HG02798 (cell line): Measurements from ENCODE around the gene PRKAG2.

Experiments used
- ATAC-seq: cut with Tn5 transposase; IDR thresholded peaks from one replicate; pipeline ENCODE4 v1.9.1; 2021; ENCODE audit warnings: mild to moderate bottlenecking; ENCODE audit not compliant: unreplicated experiment, poor library complexity

PRKAG2 gene

DNA sequence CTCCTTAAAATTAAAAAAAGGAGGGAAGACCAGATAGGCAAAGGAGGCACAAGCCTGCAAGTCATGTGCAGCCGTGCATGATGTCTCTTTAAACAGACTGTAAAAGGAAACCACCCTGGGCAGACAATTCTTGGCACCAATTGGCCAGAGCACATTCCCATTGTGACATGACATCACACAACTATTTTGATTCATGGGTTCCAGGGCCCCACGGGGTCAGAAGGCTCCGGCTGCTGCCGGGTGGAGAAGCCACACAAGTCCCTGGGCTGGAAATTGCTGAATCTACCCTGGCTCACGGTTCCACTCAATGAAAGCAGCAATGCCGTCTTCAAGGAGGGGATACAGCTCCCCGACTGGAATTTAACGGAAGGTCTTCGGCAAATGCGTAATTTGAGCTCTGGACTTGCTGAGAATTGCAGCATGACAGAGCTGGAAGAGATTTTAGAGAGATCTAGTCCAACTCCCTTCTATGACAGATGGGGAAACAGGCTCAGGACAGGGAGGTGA is 140.5 kb downstream of the PRKAG2 start:
- no peak for ATAC-seq

DNA sequence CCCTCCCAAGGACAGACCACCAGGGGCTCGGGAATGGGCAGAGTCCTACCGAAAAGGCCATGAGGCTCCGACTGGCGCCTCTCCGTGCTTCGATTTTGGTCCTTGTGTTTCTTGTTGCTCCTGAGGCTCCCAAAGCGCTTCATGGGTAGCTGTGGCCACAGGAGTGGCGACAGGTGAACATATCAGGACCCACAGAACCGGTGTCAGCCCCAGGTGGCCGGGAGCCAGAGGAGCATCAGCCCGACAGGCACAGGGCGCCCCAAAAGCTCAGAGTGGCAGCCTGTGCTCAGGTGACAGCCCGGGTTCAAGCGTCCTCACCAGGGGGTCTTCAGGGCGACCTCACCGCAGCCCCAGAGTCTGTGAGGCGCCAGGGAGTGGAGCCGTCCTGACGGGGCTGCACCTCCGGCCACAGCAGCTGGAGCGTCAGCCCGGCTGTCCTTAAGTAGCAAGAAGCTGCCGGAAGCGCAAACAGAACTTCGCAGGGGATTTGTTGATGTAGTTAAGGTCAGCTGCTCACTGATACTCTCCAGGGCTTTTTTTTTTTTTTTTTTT is 141.0 kb downstream of the PRKAG2 start:
- ATAC-seq, result no peak

DNA sequence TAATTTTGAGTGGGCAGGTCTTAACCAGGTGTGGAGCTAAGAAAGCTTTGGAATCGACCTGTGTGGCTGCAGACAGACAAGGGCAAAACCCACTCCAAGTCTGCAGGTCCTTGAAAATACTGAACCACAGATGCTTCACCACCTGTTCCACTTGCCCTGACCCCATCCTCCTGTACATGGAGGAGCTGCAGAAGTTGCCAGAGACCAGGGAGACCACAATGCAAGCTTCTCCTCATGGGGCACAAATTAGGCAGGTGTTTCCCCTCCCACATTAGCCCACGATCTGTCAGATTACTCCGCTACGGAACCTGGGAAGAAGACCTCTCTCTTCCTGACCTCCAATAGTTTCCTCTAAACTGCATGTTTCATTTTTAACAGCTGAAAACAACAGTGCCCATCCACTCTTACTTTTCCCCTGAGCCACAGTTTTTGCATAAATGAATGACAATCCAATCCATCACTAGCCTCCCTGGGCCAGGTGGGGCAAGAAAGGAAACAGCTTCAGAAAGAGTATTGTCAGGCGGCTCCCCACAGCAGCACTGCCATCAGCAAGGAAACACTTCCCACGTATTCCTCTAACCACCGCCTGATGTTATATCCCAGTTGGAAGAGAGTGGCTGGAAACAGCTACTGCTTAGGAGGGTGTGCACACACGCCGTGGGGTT is 141.6 kb downstream of the PRKAG2 start:
- ATAC-seq, result no peak

DNA sequence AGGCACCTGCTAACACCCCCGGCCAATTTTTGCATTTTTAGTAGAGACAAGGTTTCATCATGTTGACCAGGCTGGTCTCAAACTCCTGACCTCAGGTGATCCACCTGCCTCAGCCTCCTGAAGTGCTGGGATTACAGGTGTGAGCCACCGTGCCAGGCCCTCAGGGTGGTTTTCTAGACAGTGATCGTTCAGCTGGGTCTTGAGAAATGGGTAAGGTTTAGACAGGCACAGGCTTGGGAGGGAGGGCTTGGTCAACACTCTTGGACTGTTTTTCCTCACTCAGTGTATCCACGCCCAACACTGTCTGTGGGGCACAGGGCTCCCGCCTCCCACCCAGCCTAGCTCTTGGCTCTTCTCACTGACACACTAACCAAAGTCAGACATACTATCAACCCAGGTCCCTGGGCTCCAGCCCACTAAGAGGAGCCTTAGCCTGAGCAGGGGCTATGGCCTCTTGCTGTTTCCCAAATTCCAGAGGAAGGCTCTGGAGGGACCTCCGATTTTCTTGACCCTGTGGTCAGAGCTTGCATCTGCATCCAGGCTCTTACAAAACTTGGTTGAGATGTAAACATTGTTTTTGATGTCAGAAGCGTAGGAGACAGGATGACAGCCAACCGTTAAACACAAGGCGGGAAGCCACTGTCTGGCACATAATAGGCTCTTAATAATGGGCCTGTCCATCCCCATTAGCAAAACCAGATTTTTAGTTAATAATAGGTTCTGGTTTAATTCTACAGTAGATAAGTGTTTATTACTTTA is 143.9 kb downstream of the PRKAG2 start:
- ATAC-seq, result no peak

DNA sequence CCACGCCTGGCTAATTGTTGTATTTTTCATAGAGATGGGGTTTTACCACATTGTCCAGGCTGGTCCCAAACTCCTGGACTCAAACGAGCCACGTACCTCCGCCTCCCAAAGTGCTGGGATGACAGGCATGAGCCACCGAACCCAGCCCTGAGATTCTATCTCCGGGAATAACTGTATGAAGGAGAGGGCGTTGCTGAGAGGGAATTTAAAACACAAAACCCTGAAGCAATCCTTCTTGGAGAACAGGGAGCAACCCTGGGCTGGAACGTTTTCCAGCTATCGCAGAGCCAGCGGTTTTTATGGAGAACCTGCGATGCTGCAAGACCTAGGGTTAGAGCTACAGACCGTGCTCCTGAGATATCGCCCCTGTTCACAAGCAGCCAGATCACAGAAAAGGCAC is 144.6 kb downstream of the PRKAG2 start:
- ATAC-seq, result no peak

DNA sequence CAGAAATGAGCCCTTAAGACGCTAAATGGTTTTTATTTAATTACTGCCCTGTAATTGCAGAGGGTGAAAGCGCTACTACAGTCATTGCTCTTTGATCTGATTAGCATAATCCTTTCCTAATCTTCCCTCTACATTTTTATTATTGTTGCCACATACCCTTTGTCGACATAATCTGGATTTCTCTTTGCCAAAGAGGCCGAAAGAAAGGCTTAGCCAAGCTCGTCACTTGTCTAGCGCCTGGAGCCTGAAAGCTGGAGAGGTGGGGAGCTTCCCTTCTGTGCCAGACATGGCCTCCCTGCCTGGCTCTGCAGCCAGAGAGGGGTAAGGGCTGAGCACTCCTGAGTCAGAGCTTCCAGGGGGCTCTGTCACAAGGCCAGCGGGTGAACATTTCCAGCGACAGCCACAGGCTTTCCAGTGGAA is 145.9 kb downstream of the PRKAG2 start:
- no peak for ATAC-seq

DNA sequence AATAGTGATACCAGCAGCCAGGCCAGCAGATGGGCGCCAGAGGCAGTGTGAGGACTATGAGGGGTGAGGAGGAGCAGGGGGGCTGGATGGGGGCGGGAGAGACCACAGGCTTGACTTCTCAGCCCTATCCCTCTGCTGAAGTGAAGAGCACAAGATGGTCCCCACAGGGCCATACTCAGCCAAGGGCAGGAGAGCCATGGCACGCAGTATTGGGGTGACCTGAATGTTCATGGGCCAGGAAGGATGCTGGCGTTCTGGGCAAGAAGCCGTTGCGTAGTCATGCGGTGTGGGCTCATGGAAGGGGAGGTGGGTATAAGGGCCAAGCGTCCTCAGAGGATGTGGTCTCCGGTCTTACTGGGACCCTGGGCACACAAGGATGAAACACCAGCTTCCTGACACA is 146.3 kb downstream of the PRKAG2 start:
- no peak for ATAC-seq

DNA sequence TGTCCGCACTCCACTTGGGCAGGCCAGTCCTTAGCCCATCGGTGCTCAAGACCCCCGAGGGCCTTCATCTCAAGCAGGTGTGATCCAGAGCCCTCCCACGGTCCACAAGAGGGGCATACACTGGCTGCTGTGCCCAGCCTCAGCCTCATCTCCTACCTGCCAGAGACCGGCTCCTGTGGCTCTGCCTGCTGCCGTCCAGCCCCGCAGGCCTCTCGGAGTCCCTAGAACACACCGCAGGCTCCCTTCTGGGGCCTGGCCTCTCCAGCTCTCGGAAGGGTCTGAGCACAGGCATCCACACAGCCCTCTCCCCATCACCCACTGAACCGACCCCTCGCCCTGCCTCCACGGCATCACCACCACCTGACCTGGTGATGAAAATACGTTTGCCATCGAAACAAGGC is 147.4 kb downstream of the PRKAG2 start:
- ATAC-seq, result no peak

DNA sequence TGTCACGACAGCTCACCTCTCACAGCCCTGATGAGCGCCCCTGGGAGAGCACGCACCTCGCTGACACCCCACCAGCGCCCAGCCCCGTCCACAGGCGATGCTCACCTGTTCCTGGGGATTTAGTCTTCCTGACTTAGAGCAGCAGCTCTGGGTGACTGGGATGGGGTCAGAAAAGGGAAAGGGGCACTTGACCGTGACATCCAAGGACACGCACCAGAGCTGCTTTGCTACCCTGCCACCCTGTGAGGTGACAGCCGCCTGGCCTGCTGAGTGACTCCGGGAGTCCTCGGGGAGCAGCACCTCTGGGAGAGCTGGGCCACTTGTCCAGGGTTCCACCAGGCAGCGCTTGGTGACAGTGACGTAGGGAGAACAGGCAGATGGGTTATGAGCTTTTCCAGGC is 148.2 kb downstream of the PRKAG2 start:
- no peak for ATAC-seq

DNA sequence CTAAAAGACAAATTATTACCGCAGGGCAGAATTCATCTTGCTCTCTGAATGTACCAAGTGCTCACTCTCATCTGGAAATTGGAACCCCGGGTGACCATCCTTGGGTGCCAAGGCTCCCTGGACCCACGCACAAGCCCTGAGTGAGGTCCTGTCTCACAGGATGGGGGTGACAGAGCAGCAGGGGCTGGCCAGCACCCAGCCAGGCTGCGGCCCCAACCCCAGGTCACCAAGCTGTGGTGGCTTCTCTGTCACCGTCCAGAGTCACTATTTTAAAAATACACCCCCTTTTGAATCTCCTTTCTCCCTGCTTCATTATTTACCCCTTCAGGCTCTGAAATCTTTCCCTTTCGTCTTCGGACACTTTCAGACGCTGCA is 148.6 kb downstream of the PRKAG2 start:
- ATAC-seq, result no peak

DNA sequence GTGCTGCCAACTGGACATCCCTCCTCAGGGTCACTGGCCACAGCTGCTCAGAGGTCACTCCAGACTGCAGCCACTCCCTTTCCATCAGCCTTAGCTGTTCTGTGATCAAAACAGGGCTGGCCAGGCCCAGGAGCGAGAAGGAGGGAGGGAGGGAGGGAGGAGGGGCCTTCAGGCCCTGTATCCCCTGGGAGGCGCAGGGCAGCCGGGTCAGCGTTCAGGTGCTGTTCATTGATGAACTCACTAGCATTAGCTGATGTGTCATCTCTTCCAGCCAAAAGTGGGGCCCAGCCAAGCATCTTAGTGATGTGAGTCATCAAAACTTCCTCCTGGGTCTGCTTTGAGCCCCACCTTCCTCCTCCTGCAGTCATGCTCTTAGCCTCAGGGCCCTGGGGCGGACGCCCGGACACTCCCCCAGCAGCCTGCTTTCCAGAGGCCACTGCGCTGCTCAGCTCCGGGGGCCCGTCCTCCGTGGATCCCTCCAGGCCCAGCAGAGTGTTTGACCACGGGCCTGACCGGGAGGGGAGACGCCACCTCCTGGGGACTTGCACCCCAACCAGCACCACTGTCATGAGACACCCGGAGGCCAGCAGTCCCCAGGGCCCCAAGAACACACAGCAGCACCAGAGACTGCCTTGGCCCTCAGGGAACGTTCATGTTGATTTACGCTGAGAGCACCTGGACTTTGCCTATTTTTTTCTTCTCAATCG is 149.2 kb downstream of the PRKAG2 start:
- ATAC-seq, result peak; percentile 57

DNA sequence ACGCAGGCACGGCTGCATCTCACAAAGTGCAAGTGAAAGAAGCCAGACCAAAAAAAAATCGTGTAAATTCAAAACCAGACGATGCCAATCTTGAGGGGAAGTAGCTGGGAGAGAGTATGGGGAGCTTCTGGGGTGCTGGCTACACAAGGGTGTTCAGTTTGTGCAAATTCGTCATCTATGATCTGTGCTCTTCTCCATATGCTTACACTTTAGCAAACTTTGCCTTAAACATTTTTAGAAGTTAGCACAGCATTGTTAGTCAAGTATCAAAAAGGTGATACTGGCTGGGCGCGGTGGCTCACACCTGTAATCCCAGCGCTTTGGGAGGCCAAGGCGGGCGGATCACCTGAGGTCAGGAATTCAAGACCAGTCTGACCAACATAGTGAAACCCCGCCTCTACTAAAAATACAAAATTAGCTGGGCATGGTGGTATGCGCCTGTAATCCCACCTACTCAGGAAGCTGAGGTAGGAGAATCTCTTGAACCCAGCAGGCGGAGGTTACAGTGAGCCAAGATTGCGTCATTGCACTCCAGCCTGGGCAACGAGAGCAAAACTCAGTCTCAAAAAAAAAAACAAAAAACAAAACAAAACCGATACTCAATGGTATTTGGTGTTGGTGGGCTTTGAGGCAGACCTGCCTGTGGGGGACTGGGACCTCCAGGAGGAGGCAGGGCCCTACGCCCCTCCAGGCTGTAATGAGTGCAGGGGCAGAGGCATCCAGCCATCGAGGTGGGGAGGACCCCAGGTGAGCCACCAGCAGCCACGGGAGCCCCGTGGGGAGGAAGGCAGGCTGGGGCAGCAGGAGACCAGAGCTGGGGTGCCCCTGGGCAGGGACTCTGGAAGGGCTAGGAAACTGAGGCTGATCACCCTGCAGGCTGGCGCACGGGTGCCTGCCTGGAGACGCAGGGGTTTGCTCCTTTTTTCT is 150.0 kb downstream of the PRKAG2 start:
- no peak for ATAC-seq

DNA sequence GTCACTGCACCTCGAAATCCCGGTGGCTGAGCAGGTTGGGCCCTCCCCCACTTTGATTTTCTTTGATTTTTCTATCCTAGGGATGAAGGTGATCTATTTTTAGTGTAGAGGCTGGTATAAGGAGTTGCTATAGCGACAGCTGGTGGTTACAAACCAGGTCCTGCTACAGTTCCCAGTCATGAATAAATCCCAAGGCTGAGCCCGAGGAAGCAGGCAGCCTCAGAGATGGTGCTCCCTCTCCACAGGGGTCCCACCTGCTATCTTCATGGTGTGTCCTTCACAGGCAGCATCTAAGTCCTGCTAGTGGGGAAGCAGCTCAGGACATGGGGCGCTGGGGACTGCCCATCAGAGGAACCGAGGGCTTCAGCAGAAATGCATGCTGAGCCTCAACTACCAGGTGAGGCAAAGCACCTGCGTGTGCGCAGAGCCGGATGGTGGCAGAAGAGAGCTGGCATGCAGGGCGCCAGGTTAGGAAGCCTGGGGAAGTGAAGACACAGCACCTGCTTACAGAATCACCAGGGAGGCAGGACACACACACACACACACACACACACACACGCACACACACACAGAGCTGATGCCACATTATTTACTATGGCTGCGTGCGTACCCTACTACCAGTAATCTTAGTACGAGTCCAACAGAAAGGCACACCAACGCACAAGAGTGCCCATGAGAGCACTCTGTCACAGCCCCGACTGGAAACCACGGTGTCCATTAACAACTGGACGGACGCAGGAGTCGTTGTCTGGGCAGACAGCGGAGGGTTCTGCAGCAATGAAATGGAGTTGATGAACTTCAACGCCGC is 150.9 kb downstream of the PRKAG2 start:
- ATAC-seq, result no peak

DNA sequence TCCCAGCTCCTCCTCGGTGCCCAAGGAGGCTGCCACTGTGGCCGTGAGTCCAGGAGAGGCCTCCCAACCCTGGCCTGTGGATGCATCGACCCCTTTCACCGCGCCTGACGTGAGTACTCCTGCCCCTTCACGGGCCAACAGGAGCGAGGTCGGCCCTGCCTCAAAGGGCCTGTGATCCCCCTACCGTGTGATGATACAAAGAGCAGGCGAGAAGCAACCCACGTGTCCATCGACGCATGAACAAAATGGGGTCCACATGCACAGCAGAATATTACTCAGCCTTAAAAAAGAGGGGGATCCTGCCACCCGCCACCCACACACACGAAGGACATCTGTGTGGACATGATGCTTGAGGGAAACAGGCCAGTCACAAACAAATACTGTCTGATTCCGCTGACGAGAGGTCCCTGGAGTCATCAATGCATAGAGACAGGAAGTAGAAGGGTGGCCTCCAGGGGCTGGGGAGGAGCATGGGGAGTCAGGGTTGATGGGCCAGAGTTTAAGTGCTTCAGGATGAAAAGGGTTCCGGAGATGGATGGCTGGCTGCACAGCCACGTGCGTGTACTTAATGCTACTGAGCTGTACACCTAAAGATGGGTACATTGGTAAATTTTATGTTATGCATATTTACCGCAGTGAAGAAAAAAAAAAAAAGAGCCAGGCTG is 151.9 kb downstream of the PRKAG2 start:
- no peak for ATAC-seq

DNA sequence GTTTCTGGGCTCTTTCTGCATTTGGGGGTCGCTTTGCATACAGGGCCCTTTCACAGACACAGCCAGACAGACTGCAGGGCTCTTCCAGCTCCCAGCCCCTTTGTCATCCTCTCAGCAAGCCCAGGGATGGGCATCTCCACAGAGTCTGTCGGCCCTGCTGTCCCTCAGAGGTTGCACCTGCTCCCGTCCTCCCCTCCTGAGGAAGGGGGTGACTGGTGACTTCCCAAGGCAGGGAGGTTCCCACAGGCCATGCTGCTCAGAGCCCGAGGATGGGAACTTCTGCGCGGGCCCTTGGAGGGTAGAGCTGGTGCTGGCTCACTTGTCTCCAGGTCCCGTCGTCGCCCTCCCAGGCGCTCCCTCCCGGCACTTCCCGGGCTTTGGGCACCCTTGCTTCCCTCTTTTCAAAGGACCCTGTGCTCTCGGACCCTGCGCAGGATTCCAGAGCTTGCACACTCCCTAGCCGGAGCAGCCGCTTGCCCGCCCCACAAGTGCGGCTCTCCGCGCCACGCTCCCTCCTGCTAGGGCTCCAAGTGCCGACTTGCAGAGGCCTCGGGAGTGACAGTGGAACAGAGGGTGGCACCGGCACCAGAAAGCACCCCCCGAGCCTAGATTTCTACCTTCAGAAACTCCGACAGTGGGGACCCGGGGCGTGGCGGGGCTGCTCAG is 152.5 kb downstream of the PRKAG2 start:
- no peak for ATAC-seq

DNA sequence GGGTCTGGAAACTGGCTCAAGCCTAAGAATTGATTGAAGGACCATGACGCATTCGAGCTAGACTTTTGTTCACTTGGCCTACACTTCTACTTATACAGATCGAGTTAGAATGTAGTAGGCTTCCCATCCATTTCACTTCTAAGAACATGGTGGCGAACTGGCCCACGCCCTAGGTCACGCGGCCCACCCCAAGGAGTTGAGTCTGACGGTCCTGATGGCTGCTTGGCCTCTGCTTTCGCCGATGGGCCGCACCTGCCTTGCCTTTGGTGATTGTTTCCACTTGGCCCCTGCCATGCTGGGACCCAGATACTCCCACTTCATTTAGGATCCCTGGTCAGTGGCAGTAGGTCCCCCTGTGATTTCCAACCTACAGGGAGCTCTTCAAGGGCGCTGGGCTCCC is 153.6 kb downstream of the PRKAG2 start:
- ATAC-seq, result no peak

DNA sequence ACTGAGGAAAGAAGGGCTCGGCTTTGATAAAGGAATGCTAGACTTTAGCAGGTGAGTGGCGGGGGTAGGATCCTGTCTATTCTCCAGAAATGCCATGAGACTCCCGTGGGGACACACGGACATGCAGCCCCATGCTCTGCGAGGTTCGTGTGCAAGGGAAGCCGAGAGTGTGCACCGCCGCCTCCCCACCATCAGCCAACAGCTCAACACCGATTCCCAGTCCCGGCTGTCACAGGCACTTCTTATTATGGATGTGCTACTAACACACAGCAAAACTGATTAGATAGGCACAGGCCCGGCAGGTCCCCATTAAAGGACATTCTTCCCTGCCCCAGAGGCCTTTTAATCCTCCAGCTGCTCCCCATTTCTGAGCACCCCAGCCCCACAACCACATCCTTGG is 154.4 kb downstream of the PRKAG2 start:
- ATAC-seq, result no peak

DNA sequence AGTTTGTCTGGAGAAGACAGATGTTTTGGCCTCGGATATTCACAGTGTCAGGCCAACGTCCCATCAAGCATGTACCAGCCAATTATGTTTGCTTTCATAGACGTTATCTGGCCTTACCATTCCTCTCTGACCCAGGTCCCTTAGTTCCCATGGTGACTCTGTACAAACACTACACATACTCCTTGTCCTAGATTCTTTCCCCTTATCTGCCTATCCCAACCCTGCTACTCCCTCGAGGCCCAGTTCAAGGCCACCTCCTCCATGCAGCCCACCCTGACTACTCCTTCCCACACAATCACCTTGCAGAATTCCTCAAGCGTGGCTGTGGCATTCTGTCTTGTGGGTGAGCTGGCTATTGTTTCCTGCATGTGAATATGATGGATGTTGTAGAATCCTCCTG is 155.2 kb downstream of the PRKAG2 start:
- no peak for ATAC-seq
